Inferior parietal cortex (tissue), 1 donor: ENCODE measurements around the gene LAMTOR2.

Experiments
- DNase-seq: peaks from one replicate; pipeline ENCODE4 v3.0.0-alpha.2; 2016; ENCODE audit errors: extremely low spot score

Gene LAMTOR2

GRCh38 chr1:156098784-156099183 lies 44.2 kb downstream of the LAMTOR2 start:
- DNase-seq = no peak

- DNase-seq = no peak
Measured at GRCh38 chr1:156099282-156099681, 44.7 kb downstream of the LAMTOR2 start.

GRCh38 chr1:156100205-156100995 lies 45.8 kb downstream of the LAMTOR2 start:
- no peak for DNase-seq

GRCh38 chr1:156101880-156102279 lies 47.3 kb downstream of the LAMTOR2 start:
- DNase-seq = no peak

GRCh38 chr1:156102633-156103511 lies 48.3 kb downstream of the LAMTOR2 start:
- no peak for DNase-seq

GRCh38 chr1:156103521-156103947 lies 49.0 kb downstream of the LAMTOR2 start:
- DNase-seq = no peak

- DNase-seq = no peak
Measured at GRCh38 chr1:156104065-156104810, 49.7 kb downstream of the LAMTOR2 start.

- DNase-seq = no peak
Measured at GRCh38 chr1:156104861-156105832, 50.6 kb downstream of the LAMTOR2 start.

GRCh38 chr1:156106624-156107488 lies 52.3 kb downstream of the LAMTOR2 start:
- DNase-seq = no peak

- no peak for DNase-seq
Measured at GRCh38 chr1:156108057-156108456, 53.5 kb downstream of the LAMTOR2 start.
